A549 (cell line): ENCODE measurements around the gene PLCB1. TPM values are rescaled to one million over a fixed set of nuclear protein-coding genes. Genes with fewer than 3 reads are reported as not detected.

Experiments
- ATAC-seq, 2 experiments: fragments of 200-7000 bp in 1 of 2; fragments of >200 bp in 1 of 2; cut with Nextera tagmentation in 1 of 2; cut with Tn5 transposase in 1 of 2; 3 replicates each; pipeline versions ENCODE4 v1.8.0 to v1.9.1; 2018 to 2020; ENCODE audit warnings: mild to moderate bottlenecking in 1 of 2, moderate library complexity in 1 of 2
- CTCF ChIA-PET: fragments of 300-600 bp; sonication (Branson Sonifier 250); formaldehyde crosslinking; extraction: SDS; loops from one replicate; lab custom pipeline; 2021; ENCODE audit warnings: antibody characterized with exemption, inconsistent platforms; lab: Yijun Ruan, JAX
- POLR2A ChIA-PET: fragments of 350-600 bp; formaldehyde crosslinking; extraction: SDS; loops from one replicate; lab custom pipeline; 2021; ENCODE audit warnings: antibody characterized with exemption, inconsistent platforms; lab: Yijun Ruan, JAX
- DNase-seq, 2 experiments: peaks; one replicate each; pipeline versions ENCODE4 v3.0.0 to v3.0.0-alpha.2; 2011 to 2016; ENCODE audit warnings: low read depth in 1 of 2, low spot score in 1 of 2
- FAIRE-seq: peaks from 2 replicates; lab custom pipeline; 2011; peaks lifted over from hg19 to GRCh38; lab: Jason Lieb, UNC
- H3K27ac ChIP-seq, 2 experiments: fragments of >200 bp; sonication (Bioruptor Twin); formaldehyde crosslinking; 3 replicates each; pipeline ENCODE4 v1.5.1; 2016 to 2017
- H3K4me1 ChIP-seq: fragments of >200 bp; sonication (Bioruptor Twin); formaldehyde crosslinking; 3 replicates; pipeline ENCODE4 v1.6.1; 2016
- H3K4me2 ChIP-seq: fragments of >200 bp; sonication (Bioruptor Twin); formaldehyde crosslinking; 3 replicates; pipeline ENCODE4 v1.6.1; 2016
- H3K4me3 ChIP-seq: fragments of >200 bp; sonication (Bioruptor Twin); formaldehyde crosslinking; 3 replicates; pipeline ENCODE4 v1.5.1; 2016
- H3K9me3 ChIP-seq: fragments of >200 bp; sonication (Bioruptor Twin); formaldehyde crosslinking; 3 replicates; pipeline ENCODE4 v1.6.1; 2016
- ATOH8 ChIP-seq: fragments of 250-450 bp; sonication (Bioruptor Pico); IDR thresholded peaks from 2 replicates; pipeline ENCODE4 v1.5.0; 2020; ENCODE audit warnings: low read depth, mild to moderate bottlenecking, moderate library complexity
- BHLHE40 ChIP-seq: IDR thresholded peaks from 2 replicates; pipeline ENCODE4 v1.6.1; 2012; ENCODE audit warnings: low read depth, low read length, inconsistent platforms
- CBX2 ChIP-seq: fragments of 200-600 bp; sonication (generic); IDR thresholded peaks from 2 replicates; pipeline ENCODE4 v1.6.1; 2016; ENCODE audit warnings: low read depth, mild to moderate bottlenecking, borderline replicate concordance
- CBX8 ChIP-seq: fragments of 200-600 bp; sonication (generic); IDR thresholded peaks from 2 replicates; pipeline ENCODE4 v1.6.1; 2016
- CEBPB ChIP-seq, 2 experiments: fragments of >200 bp in 1 of 2; sonication (Bioruptor Twin) in 1 of 2; formaldehyde crosslinking in 1 of 2; IDR thresholded peaks; 2 replicates each; pipeline ENCODE4 v1.6.1; 2012 to 2016
- CHD2 ChIP-seq: fragments of 150-350 bp; IDR thresholded peaks from 2 replicates; pipeline ENCODE4 v1.6.1; 2014; ENCODE audit warnings: low read length; ENCODE audit not compliant: partially characterized antibody
- CHD4 ChIP-seq: fragments of 200-600 bp; sonication (generic); IDR thresholded peaks from 2 replicates; pipeline ENCODE4 v1.6.1; 2016; ENCODE audit warnings: antibody characterized with exemption, mild to moderate bottlenecking, borderline replicate concordance
- CTCF ChIP-seq: fragments of >200 bp; sonication (Bioruptor Twin); formaldehyde crosslinking; IDR thresholded peaks from 3 replicates; pipeline ENCODE4 v1.5.1; 2016
- ELK1 ChIP-seq: fragments of 150-350 bp; IDR thresholded peaks from 2 replicates; pipeline ENCODE4 v1.6.1; 2014; ENCODE audit warnings: low read depth, mild to moderate bottlenecking, low read length
- FOXS1 ChIP-seq: fragments of 250-450 bp; sonication (Bioruptor Pico); IDR thresholded peaks from 2 replicates; pipeline ENCODE4 v1.5.0; 2020; ENCODE audit warnings: mild to moderate bottlenecking, moderate library complexity
- GATA3 ChIP-seq: IDR thresholded peaks from 2 replicates; pipeline ENCODE4 v1.6.1; 2012; ENCODE audit warnings: borderline replicate concordance
- HES2 ChIP-seq: fragments of >200 bp; sonication (Bioruptor Twin); formaldehyde crosslinking; IDR thresholded peaks from 2 replicates; pipeline ENCODE4 v1.6.1; 2016
- HOXB13 ChIP-seq: fragments of 250-450 bp; sonication (Bioruptor Pico); IDR thresholded peaks from 2 replicates; pipeline ENCODE4 v1.5.0; 2020; ENCODE audit warnings: low read depth, mild to moderate bottlenecking, moderate library complexity
- JUNB ChIP-seq: fragments of >200 bp; sonication (Bioruptor Twin); formaldehyde crosslinking; IDR thresholded peaks from 2 replicates; pipeline ENCODE4 v1.6.1; 2016
- KDM5A ChIP-seq: fragments of 200-600 bp; sonication (generic); IDR thresholded peaks from 2 replicates; pipeline ENCODE4 v1.6.1; 2016; ENCODE audit warnings: antibody characterized with exemption, mild to moderate bottlenecking
- MAFK ChIP-seq: fragments of 450-650 bp; IDR thresholded peaks from 2 replicates; pipeline ENCODE4 v1.6.1; 2014; ENCODE audit not compliant: partially characterized antibody
- MAX ChIP-seq: IDR thresholded peaks from 2 replicates; pipeline ENCODE4 v1.6.1; 2012
- MAZ ChIP-seq: fragments of 150-350 bp; IDR thresholded peaks from 2 replicates; pipeline ENCODE4 v1.6.1; 2014; ENCODE audit warnings: antibody characterized with exemption, low read depth, low read length, borderline replicate concordance
- MYC ChIP-seq: IDR thresholded peaks from 2 replicates; pipeline ENCODE4 v1.6.1; 2012; ENCODE audit warnings: mild to moderate bottlenecking, inconsistent platforms, low read length, improper control_type of control experiment, borderline replicate concordance
- NFE2L2 ChIP-seq: fragments of 150-350 bp; conservative IDR thresholded peaks from 2 replicates; pipeline ENCODE4 v1.6.1; 2014; ENCODE audit warnings: low read length
- NR3C1 ChIP-seq: fragments of >200 bp; sonication (Bioruptor Twin); formaldehyde crosslinking; IDR thresholded peaks from 3 replicates; pipeline ENCODE4 v1.6.1; 2017
- POLR2AphosphoS2 ChIP-seq: conservative IDR thresholded peaks from 2 replicates; pipeline ENCODE4 v1.6.1; 2012; ENCODE audit warnings: low read length, improper control_type of control experiment, inconsistent platforms
- RAD21 ChIP-seq, 2 experiments: fragments of >200 bp in 1 of 2; sonication (Bioruptor Twin) in 1 of 2; formaldehyde crosslinking in 1 of 2; IDR thresholded peaks in 1 of 2; conservative IDR thresholded peaks in 1 of 2; 2 replicates in 1 of 2; 3 replicates in 1 of 2; pipeline ENCODE4 v1.6.1; 2012 to 2018; ENCODE audit warnings: inconsistent platforms in 1 of 2
- SREBF2 ChIP-seq: fragments of 450-650 bp; IDR thresholded peaks from 2 replicates; pipeline ENCODE4 v1.6.1; 2014; ENCODE audit warnings: mild to moderate bottlenecking, moderate library complexity
- TFCP2L1 ChIP-seq: fragments of 250-450 bp; sonication (Bioruptor Pico); IDR thresholded peaks from 2 replicates; pipeline ENCODE4 v1.5.0; 2021; ENCODE audit warnings: mild to moderate bottlenecking
- TP53 ChIP-seq: fragments of 250-450 bp; sonication (Bioruptor Pico); IDR thresholded peaks from 2 replicates; pipeline ENCODE4 v1.5.0; 2021; ENCODE audit warnings: mild to moderate bottlenecking, moderate library complexity
- USF2 ChIP-seq: fragments of 450-650 bp; IDR thresholded peaks from 2 replicates; pipeline ENCODE4 v1.6.1; 2014; ENCODE audit warnings: antibody characterized with exemption
- ZSCAN20 ChIP-seq: fragments of 250-450 bp; sonication (Bioruptor Pico); IDR thresholded peaks from 2 replicates; pipeline ENCODE4 v1.8.0; 2022; ENCODE audit warnings: mild to moderate bottlenecking, moderate library complexity
- whole genome bisulfite sequencing: methylation state at CpG from one replicate; pipeline ENCODE4 v1.1.6; 2017; ENCODE audit errors: missing lambda C conversion rate; 5-methylcytosine and 5-hydroxymethylcytosine counted together
- polyA plus RNA-seq, 4 experiments: library from polyadenylated mRNA; depleted of rRNA in 3 of 4; stranded (reverse); fragments of >200 nt; fragmentation: RNase III in 1 of 4; extraction: RNeasy Plus Mini Kit Qiagen cat#74134 plus additional on column Dnase treatment in 1 of 4; gene quantifications; 2 replicates in 3 of 4; 3 replicates in 1 of 4; pipeline ENCODE4 v1.2.3, GENCODE V29; 2011 to 2017

PLCB1 gene
- polyA plus RNA-seq, 2 of the 4 experiments (the other 2 are of a cell fraction): 0.97 to 6.3 TPM

- DNase-seq (no peak), FAIRE-seq (no peak), ATAC-seq (no peak)
- TF ChIP-seq USF2: no peak
- no peak for TF ChIP-seq BHLHE40
- no peak for TF ChIP-seq CHD2
- TF ChIP-seq MYC: no peak
- no peak for TF ChIP-seq ZSCAN20 (CRISPR knock-in tag)
- TF ChIP-seq SREBF2: no peak
- TF ChIP-seq CTCF: no peak
- TF ChIP-seq HOXB13: no peak
- TF ChIP-seq CBX8: no peak
- TF ChIP-seq TFCP2L1: no peak
- no peak for TF ChIP-seq GATA3
- TF ChIP-seq CBX2: no peak
- TF ChIP-seq HES2: no peak
- ChIA-PET POLR2A (no interaction called here), CTCF (no interaction called here)
- Histone ChIP-seq H3K4me3 (no peak overlapping the region), H3K27ac (no peak overlapping the region), H3K9me3 (no peaks in the 10 kb centered on the region), H3K4me2 (no peak overlapping the region), H3K4me1 (no peaks in the 10 kb centered on the region)
- WGBS: 12% methylated on average over 5 of the region's 5 CpGs
Measured at GRCh38 chr20:8116067-8116811, 15.8 kb upstream of the PLCB1 start.

GRCh38 chr20:8117636-8118035, 14.4 kb upstream of the PLCB1 start:
- H3K4me1 ChIP-seq: no peaks in the 10 kb centered on the region
- FAIRE-seq: no peak
- no peak for TF ChIP-seq NR3C1
- no peak for TF ChIP-seq KDM5A
- no peak for TF ChIP-seq NFE2L2
- TF ChIP-seq FOXS1 (CRISPR knock-in tag): no peak
- TF ChIP-seq CHD4: no peak
- TF ChIP-seq CEBPB (IDR thresholded peaks at IDR 0.05): no peak
- no peak for TF ChIP-seq POLR2AphosphoS2
- no peak for TF ChIP-seq MAZ
- no peak for TF ChIP-seq GATA3
- no peak for TF ChIP-seq JUNB
- TF ChIP-seq RAD21 (conservative IDR thresholded peaks at IDR 0.05 in 1 of 2, IDR thresholded peaks at IDR 0.05 in 1 of 2): no peak
- TF ChIP-seq MAFK: no peak
- TF ChIP-seq ELK1: no peak
- TF ChIP-seq CBX8: no peak
- TF ChIP-seq MAX: no peak
- no peak for TF ChIP-seq ATOH8 (CRISPR knock-in tag)
- no peak for TF ChIP-seq CHD2
- no peak for TF ChIP-seq TP53
- TF ChIP-seq CTCF: no peak
- TF ChIP-seq, all 56 proteins: peak for 0
- ChIA-PET POLR2A (no interaction called here), CTCF (no interaction called here)
- Histone ChIP-seq H3K4me2 (no peak overlapping the region), H3K9me3 (no peaks in the 10 kb centered on the region), H3K27ac (no peak overlapping the region), H3K4me3 (no peak overlapping the region)
- 15% methylated on average over 3 of the region's 3 CpGs for WGBS
- no peak for ATAC-seq
- no peak for DNase-seq
